HG03571 (cell line): Measurements from ENCODE around the gene LHFPL2.

Experiments
- ATAC-seq: cut with Tn5 transposase; IDR thresholded peaks from one replicate; pipeline ENCODE4 v1.9.1; 2021; ENCODE audit not compliant: unreplicated experiment

The LHFPL2 gene

DNA sequence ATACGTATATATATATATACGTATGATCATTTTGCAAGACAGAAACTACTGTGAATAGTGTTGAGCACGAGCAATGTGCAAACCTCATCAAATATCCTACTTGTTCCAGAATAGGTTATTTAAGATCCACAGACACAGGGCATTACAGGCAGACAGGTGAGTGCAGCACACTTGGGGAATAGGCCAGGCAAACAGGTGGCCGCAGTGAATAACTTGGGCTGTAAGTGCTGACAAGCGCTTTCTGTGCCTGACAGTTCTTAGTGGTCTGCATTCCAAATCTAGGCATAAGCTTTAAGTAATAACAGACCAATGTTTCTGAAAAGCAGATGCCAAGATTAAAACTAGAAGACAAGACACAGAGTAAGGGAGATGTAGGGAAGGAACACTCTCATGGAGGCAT, 77.9 kb downstream of the LHFPL2 start:
- ATAC-seq, result no peak

DNA sequence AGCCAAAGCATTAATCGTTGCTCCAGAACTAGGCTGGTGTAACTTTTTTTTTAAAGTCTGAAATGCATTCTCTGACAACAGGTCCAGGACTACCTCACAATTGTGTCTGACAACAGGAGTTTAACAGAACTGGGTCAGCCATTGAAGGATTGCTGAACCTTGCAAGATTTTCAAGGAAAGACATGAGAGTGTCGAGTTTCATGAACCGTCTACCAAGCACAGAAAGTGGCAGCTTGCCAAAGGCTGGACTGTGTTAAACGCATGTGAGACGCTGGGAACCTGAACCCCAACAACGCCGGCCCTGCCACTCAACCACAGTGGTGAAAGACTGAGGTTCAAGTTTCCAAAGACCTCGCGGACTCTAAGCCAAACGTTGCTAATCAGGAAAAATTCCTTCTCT, 79.1 kb downstream of the LHFPL2 start:
- no peak for ATAC-seq

GRCh38 chr5:78568676-78569075, 79.9 kb downstream of the LHFPL2 start:
- ATAC-seq, result no peak

DNA sequence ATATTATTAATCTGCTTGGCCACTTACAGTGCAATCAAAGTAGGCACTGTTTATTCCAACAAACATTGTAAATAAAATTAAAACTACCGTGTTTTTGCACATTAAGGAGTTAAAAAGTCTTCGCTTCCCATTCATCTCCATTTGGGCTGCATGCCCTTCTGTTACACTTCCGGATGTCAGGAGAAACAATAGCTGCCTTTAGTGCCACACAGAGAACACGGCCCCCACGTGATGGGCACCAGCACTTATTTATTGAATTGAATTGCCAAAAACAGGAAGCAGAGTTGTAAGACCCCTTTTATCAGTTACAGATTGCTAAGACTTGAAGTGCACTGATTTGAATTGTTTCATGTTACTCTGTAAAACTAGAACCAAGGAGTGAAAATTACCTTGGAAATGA, 80.4 kb downstream of the LHFPL2 start:
- ATAC-seq, result no peak

GRCh38 chr5:78567617-78568016, 81.0 kb downstream of the LHFPL2 start:
- ATAC-seq, result no peak

DNA sequence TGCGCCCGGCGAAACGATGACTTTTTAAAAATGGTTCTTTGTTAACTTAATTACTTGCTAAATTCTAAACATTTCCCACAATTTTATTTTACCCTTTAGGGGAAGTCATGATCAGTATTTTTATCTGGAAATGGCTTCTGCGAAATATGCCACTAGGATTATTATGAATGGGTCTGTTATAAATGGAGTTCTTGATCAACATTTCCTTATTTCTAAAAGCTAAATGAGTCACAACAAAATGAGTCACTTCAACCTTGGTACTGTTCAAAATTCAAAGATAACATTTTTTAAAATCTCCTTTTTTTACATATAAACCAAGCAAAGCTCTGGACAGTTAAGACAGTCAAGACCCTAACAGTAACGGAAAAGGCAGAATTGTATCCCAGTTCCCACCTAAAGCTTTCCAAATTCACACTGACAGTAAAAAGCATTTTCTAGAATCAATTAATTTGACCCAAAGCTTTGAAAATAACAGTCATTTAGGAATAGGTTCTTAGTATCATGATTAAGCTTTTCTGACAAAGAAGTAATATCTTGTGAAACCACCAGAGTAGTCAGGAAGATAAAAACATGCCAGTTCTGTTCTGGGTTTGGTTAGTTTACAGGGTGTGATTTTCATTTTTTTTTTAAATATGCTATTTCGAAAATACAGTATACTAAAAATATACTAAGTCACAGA, 81.7 kb downstream of the LHFPL2 start:
- ATAC-seq, result no peak

GRCh38 chr5:78565395-78565794, 83.2 kb downstream of the LHFPL2 start:
- no peak for ATAC-seq

- ATAC-seq, result no peak
Measured at GRCh38 chr5:78563621-78564020, 85.0 kb downstream of the LHFPL2 start.

GRCh38 chr5:78562714-78563330, 85.8 kb downstream of the LHFPL2 start:
- no peak for ATAC-seq

DNA sequence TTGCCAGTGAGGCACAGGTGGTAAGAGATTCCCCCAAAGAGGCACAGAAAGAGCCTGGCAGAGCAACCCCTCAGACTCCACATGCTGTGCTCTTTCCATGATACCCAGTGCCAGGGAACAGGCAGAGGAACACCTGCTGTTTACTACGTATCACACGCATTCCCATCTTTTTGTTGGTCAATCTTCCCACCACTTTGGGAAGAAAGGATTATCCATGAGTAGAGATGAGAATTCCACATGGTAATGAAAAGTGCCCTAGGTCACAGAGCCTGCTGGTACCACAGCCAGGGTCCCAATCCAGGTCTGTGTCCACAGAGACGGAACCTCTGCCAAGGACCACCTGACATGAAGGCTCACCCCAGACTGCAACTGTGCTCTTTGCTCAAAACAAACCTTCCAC, 86.6 kb downstream of the LHFPL2 start:
- no peak for ATAC-seq

GRCh38 chr5:78561261-78561660, 87.3 kb downstream of the LHFPL2 start:
- no peak for ATAC-seq

DNA sequence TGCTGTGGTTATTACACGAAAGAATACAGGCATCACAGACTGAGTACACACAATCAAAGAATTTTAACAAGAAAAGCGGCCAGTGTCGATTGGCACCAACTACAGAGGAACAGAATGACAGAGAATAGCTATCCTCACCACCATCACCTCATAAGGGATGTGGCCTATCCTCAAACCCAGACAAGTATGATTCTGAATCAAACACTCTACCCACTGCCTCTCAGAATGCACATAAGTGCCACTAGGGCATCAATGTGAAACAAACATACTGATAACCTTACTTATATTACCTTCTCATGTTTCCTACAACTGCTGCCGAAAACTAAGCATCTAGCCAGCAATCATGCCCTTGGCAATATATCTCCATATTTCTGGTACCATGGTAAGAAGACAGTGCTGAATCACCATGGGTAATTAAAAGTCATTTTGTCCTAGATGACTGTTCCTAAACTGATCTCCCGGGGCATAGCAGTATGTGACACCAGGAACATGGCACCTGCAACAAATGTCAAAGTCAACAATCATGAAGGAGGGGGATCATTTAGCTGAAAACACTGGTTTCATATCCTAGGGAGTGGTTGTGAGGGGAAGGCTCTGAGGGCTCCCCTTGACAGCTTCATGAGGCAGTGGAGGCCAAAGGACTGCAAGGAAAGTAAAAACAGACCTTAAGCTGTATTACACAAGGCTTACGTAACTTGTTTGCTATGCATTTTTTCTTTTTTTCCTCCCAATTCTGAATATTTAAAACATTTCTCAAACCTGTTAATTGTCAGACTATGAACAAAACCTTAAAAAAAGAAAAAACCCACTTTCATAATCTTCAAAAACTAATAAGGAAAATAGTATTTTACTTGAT, 88.3 kb downstream of the LHFPL2 start:
- ATAC-seq, result no peak

- no peak for ATAC-seq
Measured at GRCh38 chr5:78557601-78558000, 91.0 kb downstream of the LHFPL2 start.

DNA sequence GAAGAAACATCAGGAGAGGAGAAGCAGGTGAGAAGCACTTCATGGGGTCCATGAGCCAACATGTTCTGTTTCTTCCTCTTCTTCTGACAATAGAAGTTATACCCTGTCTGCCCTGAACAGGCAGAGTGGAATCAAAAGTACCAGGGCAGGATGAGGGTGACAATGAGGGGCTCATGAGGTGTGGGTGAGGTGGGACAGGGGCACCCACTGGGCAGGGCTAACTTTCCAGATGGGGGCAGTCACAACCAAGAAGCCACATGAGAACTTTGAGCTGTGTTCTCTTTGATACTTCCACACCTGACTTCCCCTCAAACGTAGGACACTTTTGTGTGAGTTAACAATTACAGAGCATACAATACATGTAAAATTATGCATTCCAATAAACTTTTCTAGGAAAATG, 92.7 kb downstream of the LHFPL2 start:
- no peak for ATAC-seq

GRCh38 chr5:78554670-78555069, 93.9 kb downstream of the LHFPL2 start:
- no peak for ATAC-seq

- no peak for ATAC-seq
Measured at GRCh38 chr5:78553580-78554353, 94.8 kb downstream of the LHFPL2 start.

DNA sequence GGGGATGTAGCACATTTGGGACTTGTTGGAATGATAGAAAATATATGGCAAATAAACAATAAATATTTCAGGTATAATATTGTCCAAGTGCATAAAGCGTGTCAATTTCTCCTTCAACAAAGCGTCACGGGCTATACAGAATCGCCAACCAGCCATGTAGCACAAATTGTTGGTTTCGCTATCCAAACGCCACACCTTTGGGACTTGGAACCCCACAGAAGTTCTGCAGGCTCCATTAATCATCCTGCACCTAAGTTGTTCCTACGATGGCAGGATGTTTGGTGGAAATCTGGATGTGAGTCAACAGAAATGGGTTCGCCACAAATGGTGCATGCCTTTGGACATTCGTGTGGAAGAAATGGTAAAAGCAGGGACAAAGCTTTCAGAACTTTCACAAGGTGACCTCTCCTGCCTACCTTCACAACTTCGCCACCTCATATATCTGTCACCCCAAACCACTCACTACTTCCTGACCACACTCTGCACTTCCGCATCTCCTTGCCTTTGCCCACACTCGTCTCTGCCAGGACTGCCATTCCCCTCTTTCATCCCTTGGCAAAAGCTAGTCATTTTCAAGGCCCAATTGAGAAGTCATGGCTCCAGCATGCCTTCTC, 95.7 kb downstream of the LHFPL2 start:
- ATAC-seq, result no peak

- ATAC-seq, result no peak
Measured at GRCh38 chr5:78550891-78551290, 97.7 kb downstream of the LHFPL2 start.

GRCh38 chr5:78549043-78549442, 99.5 kb downstream of the LHFPL2 start:
- ATAC-seq, result no peak

- no peak for ATAC-seq
Measured at GRCh38 chr5:78547731-78548615, 100.6 kb downstream of the LHFPL2 start.
